Neutrophil (primary cell): ENCODE data around the gene PSMD8.

ENCODE experiments used
- H3K27ac ChIP-seq: fragments of 200-600 bp; sonication (generic); 2 replicates; pipeline ENCODE4 v1.5.1; 2016; ENCODE audit warnings: mild to moderate bottlenecking, moderate library complexity
- H3K27me3 ChIP-seq: fragments of 200-600 bp; sonication (generic); 2 replicates; pipeline ENCODE4 v1.6.0; 2016; ENCODE audit warnings: mild to moderate bottlenecking
- H3K36me3 ChIP-seq: fragments of 200-600 bp; sonication (generic); 2 replicates; pipeline ENCODE4 v1.5.1; 2017
- H3K4me1 ChIP-seq, 2 experiments: fragments of 200-600 bp in 1 of 2; sonication (generic) in 1 of 2; 1 replicate in 1 of 2; 2 replicates in 1 of 2; pipeline versions ENCODE4 v1.5.1 to v1.6.1; 2013 to 2016; ENCODE audit warnings: low read depth in 1 of 2, low read length in 1 of 2, mild to moderate bottlenecking in 1 of 2, moderate library complexity in 1 of 2; ENCODE audit not compliant: control insufficient read depth in 1 of 2, insufficient read depth in 1 of 2
- H3K4me3 ChIP-seq, 2 experiments: fragments of 200-600 bp in 1 of 2; sonication (generic) in 1 of 2; 1 replicate in 1 of 2; 2 replicates in 1 of 2; pipeline ENCODE4 v1.5.1; 2013 to 2016; ENCODE audit warnings: low read depth in 1 of 2, low read length in 1 of 2, mild to moderate bottlenecking in 1 of 2, moderate library complexity in 1 of 2
- H3K9me3 ChIP-seq: fragments of 200-600 bp; sonication (generic); 2 replicates; pipeline ENCODE4 v1.5.1; 2016
- CTCF ChIP-seq: fragments of 200-600 bp; sonication (generic); IDR thresholded peaks from 2 replicates; pipeline ENCODE4 v1.5.1; 2016; ENCODE audit warnings: antibody characterized with exemption

Gene PSMD8

GRCh38 chr19:38346837-38347236 is 27.5 kb upstream of the PSMD8 start:
- no peak overlapping the region for H3K4me3 ChIP-seq
- H3K9me3 ChIP-seq: no peaks in the 10 kb centered on the region
- no peaks in the 10 kb centered on the region for H3K4me1 ChIP-seq
- H3K27me3 ChIP-seq: no peaks in the 10 kb centered on the region
- TF ChIP-seq CTCF: no peak
- no peak overlapping the region for H3K27ac ChIP-seq
- H3K36me3 ChIP-seq: peaks cover 3% of the 10 kb centered on the region

DNA sequence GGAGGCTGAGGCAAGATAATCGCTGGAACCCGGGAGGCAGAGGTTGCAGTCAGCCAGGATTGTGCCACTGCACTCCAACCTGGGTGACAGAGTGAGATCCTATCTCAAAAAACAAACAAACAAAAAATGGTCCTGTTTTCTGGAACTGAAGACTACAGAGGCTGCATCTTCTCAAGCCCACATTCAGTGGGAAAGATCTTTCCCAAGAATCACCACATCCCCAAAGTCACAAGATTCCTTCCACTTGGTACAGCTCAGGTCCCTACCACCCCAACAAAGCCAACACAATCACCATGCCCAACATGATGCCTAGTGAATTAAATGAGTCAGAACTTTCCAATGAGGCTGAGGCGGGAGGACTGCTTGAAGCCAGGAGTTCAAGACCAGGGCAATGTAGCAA is 23.5 kb upstream of the PSMD8 start:
- Histone ChIP-seq H3K9me3 (no peaks in the 10 kb centered on the region), H3K27me3 (peaks cover under 1% of the 10 kb centered on the region), H3K4me3 (no peak overlapping the region), H3K36me3 (peaks cover 1% of the 10 kb centered on the region), H3K4me1 (no peaks in the 10 kb centered on the region), H3K27ac (no peak overlapping the region)
- TF ChIP-seq CTCF: no peak

GRCh38 chr19:38351865-38352395 is 22.4 kb upstream of the PSMD8 start:
- Histone ChIP-seq H3K9me3 (no peaks in the 10 kb centered on the region), H3K27ac (no peak overlapping the region), H3K4me1 (no peaks in the 10 kb centered on the region), H3K36me3 (no peaks in the 10 kb centered on the region), H3K27me3 (peaks cover 11% of the 10 kb centered on the region), H3K4me3 (no peak overlapping the region)
- no peak for TF ChIP-seq CTCF

- Histone ChIP-seq H3K36me3 (no peaks in the 10 kb centered on the region), H3K27me3 (peaks cover 15% of the 10 kb centered on the region), H3K27ac (no peak overlapping the region), H3K4me3 (no peak overlapping the region), H3K9me3 (no peaks in the 10 kb centered on the region), H3K4me1 (no peaks in the 10 kb centered on the region)
- TF ChIP-seq CTCF: no peak
Measured at GRCh38 chr19:38352611-38353010, 21.8 kb upstream of the PSMD8 start.

- Histone ChIP-seq H3K4me1 (no peaks in the 10 kb centered on the region), H3K27me3 (peaks cover 49% of the 10 kb centered on the region), H3K36me3 (no peaks in the 10 kb centered on the region), H3K9me3 (no peaks in the 10 kb centered on the region), H3K27ac (no peak overlapping the region), H3K4me3 (no peak overlapping the region)
- TF ChIP-seq CTCF: no peak
Measured at GRCh38 chr19:38355728-38356725, 18.3 kb upstream of the PSMD8 start.
